ENCODE results near the gene SMO. TPM values are rescaled to one million over a fixed set of nuclear protein-coding genes. Genes with fewer than 3 reads are reported as not detected.

Gene SMO
- total and polyA plus RNA-seq, 2 experiments from 2014 or later: 25.5 to 46.2 TPM

- Histone ChIP-seq H2AFZ (no peak overlapping the region), H4K20me1 (ENCODE audit: insufficient read depth, poor library complexity, severe bottlenecking) (no peaks in the 10 kb centered on the region), H3K4me3 (no peak overlapping the region), H3K27ac (no peak overlapping the region), H3K27me3 (no peaks in the 10 kb centered on the region), H3K79me2 (peaks cover 9% of the 10 kb centered on the region), H3K36me3 (replicated peaks; ENCODE audit: insufficient read depth, low read depth) (no peaks in the 10 kb centered on the region), H3K4me2 (no peak overlapping the region), H3K4me1 (ENCODE audit: insufficient read depth) (no peaks in the 10 kb centered on the region), H3K9me2 (replicated peaks; ENCODE audit: insufficient read depth) (no peaks in the 10 kb centered on the region), H3K9me3 (ENCODE audit: low read depth) (no peaks in the 10 kb centered on the region)
- no peak for DNase-seq (ENCODE audit: low spot score)
- WGBS (ENCODE audit: low lambda C conversion rate, missing lambda C conversion rate): 66% methylated on average over 2 of the region's 2 CpGs
- TF ChIP-seq EZH2phosphoT487 (IDR thresholded peaks at IDR 0.05; ENCODE audit: low read depth, severe bottlenecking, unreplicated experiment) (no peak), CTCF (IDR thresholded peaks at IDR 0.05; ENCODE audit: poor library complexity) (no peak), EZH2 (IDR thresholded peaks at IDR 0.05; ENCODE audit: borderline replicate concordance) (no peak)
Measured at GRCh38 chr7:129262324-129262723, 73.9 kb downstream of the SMO start.

Small RNA genes within 50 kb of the gene (small RNA-seq; reads per million reads assigned to genes)
- gene RNY1P11: not detected

Other genes starting within 250 kb of the SMO start
- 32.2 and 35.4 TPM in 2 replicates for gene TNPO3, start 133.5 kb upstream of the SMO start, total RNA-seq
- 19.9 and 20.3 TPM in 2 replicates for gene TNPO3, start 133.5 kb upstream of the SMO start, polyA plus RNA-seq
- 9.6 and 10.4 TPM in 2 replicates for gene TSPAN33, start 43.9 kb upstream of the SMO start, total RNA-seq
- 7.3 and 7.8 TPM in 2 replicates for gene TSPAN33, start 43.9 kb upstream of the SMO start, polyA plus RNA-seq
- gene AHCYL2, start 36.4 kb downstream of the SMO start, total RNA-seq: 16.7 and 20.0 TPM in 2 replicates
- 7.1 and 13.7 TPM in 2 replicates for gene AHCYL2, start 36.4 kb downstream of the SMO start, polyA plus RNA-seq
- 1.1 and 1.4 TPM in 2 replicates for gene STRIP2, start 245.8 kb downstream of the SMO start, total RNA-seq
- 0.83 and 1.7 TPM in 2 replicates for gene STRIP2, start 245.8 kb downstream of the SMO start, polyA plus RNA-seq

Measured in hepatocyte (in vitro differentiated cells).